CD1c-positive myeloid dendritic cell (primary cell): Measurements from ENCODE around the gene ITPR3.

Experiments
- DNase-seq: peaks from one replicate; pipeline ENCODE4 v3.0.0-alpha.2; 2016; ENCODE audit errors: extremely low spot score

ITPR3 gene

GRCh38 chr6:33638556-33638955, 17.4 kb downstream of the ITPR3 start:
- no peak for DNase-seq

DNA sequence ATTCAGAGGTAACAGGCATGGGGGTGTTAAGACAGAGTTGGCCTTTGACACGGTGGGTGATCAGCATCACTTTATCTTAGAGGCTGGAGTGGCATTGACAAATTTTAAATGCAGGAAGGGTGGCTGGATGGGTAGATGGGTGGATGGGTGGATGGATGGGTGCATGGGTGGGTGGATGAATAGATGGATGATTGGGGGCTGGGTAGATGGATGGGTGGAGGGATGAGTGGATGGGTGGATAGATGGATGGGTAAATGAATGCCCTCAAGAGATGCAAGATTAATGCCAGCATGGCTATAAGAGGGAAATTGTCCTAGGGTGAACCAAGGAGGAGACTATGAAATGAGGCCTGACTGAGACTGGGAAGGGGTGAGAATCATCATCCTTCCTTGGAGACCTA, 18.4 kb downstream of the ITPR3 start:
- no peak for DNase-seq

GRCh38 chr6:33640361-33640760, 19.2 kb downstream of the ITPR3 start:
- no peak for DNase-seq

GRCh38 chr6:33641144-33641543, 20.0 kb downstream of the ITPR3 start:
- DNase-seq: no peak

DNA sequence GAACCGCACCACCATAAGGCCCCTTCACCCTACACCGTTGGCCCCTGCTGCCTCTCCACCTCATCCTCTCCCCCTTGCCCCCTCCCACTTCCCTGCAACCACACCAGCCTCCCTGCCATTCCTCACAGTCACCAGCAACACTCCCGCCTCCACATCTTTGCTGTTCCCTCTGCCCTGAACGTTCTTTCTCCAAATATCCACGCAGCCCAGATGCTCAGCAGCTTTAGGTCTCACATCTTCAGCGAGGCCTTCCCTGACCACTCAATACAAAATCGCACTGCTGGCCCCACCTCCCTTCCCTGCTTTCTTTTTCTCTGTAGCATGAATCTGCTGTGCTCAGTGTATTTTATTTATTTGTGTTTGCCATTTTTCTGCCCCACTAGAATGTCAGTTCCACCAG, 20.5 kb downstream of the ITPR3 start:
- DNase-seq: no peak

- no peak for DNase-seq
Measured at GRCh38 chr6:33642897-33643296, 21.8 kb downstream of the ITPR3 start.

GRCh38 chr6:33651403-33651802, 30.3 kb downstream of the ITPR3 start:
- no peak for DNase-seq

DNA sequence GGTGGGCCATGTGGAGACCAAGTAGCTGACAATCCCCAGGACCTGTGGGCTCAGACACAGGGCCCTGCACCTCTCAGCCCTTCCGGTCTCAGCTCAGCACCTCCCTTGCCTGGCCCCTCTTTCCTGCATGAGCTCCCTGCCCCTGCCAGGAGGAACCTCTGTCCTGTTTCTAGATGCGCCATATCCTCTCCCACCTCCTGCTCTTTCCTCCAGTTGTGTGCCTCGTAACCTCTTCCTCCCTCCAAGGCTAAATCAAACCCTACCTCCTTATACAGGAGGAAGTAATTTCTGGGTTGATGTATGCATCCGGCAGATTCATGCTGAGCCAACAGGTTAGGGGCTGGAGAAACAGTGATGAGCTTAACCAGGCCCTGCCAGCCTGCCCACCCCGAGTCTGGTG, 30.9 kb downstream of the ITPR3 start:
- no peak for DNase-seq

DNA sequence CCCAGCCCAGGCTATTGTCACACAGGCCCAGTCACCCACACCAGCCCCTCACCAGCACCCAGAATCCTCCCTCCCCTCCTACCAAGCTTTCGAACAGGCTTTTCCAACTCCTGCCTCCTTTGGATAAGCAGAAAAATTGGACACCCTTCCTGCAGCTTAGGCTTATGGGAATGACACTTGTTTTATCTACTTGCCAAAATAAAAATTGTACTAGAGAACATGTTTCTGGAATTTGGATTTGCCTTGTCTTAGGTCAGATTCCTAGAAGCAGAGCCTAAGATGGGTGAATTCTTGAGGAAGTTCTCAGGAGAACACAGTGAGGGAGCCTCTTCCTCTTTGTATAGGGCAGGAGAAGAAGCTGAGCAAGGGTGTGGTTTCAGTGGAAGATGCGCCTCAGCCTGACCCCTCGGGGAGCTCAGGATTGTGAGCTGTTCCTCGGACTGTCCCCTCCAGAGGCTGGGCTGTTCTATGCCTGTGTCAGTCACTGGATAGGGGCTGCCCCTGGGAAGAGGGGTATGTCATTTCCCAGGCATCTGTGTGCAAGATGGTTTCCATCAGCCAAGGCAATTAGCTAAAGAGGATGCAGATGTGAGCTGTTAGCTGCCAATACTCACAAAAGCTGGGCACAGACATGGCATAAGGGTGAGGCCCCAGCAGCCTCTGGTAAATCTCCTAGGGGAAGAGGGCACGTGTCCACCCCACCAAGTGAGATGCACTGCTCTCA, 33.9 kb downstream of the ITPR3 start:
- DNase-seq: peak; percentile 41

DNA sequence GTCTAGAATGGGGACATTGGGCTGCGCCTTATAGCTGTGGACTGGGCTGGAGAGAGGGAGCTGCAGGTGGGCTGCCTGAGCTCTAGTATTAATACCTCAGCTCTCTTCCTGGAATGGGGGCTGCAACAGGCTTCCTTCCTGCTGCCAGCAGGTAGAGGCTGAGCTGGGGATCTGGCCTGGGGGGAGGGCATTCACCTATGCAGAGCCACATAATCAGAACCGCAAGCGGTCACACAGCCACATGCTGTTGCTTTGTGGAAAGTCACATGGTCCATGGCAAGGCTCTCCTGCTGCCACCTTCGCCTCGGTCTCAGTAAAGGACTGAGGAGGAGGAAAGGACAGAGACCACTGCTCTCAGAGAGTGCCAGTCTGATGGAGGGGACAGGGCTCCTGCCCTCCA, 35.7 kb downstream of the ITPR3 start:
- no peak for DNase-seq

- DNase-seq: no peak
Measured at GRCh38 chr6:33658982-33659689, 38.0 kb downstream of the ITPR3 start.

DNA sequence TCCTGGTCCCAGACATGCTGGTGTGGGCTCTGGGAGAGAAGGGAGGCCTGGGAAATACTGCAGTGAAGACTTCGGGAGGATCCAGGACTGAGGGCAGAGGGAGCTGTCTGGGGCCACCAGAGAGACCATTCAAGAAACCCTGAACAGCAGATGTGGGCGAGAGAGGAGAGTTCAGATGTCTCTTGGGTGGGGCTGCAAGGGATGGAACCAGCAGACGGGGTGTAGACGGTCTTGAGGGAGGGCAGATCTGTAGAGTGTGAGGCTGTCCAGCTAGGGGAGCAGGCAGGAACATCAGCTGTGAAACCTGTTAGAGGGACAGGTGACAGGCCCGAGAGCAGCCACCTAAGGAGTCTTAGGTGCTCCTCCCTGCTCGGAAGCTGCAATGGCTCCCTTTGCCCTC, 38.9 kb downstream of the ITPR3 start:
- no peak for DNase-seq

GRCh38 chr6:33661106-33661838, 40.1 kb downstream of the ITPR3 start:
- no peak for DNase-seq

GRCh38 chr6:33662318-33662717, 41.2 kb downstream of the ITPR3 start:
- DNase-seq: no peak

- DNase-seq: no peak
Measured at GRCh38 chr6:33663028-33663427, 41.9 kb downstream of the ITPR3 start.

DNA sequence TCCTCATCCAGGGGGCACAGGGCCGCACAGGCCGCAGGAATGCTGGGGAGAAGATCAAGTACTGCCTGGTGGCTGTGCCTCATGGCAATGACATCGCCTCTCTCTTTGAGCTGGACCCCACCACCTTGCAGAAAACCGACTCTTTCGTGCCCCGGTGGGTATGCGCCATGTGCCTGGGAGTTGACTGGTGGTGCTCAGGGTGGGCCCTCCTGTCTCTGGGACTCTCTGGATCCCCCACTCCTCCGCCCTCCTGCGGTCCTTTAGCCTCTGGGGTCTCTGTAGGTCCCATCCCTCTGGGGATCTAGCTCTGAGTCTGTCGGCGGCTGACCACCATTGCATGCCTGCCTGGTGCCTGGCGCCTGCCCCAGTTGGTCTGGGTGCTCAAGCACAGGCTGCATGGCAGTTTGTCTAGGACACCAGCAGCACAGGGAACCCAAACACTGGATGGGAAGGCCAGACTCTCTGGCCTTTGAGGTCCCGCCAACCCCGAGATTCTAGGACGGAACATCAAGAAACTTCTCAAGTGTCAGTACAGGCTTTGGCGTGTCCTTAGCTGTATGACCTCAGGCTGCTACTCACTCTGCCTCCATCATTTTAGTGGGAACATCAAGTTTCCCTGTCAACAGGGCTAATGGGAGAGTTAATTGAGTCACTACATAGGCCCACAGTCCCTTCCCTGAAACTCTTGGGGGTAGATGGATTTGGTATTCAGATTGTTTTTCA, 42.8 kb downstream of the ITPR3 start:
- DNase-seq: no peak

DNA sequence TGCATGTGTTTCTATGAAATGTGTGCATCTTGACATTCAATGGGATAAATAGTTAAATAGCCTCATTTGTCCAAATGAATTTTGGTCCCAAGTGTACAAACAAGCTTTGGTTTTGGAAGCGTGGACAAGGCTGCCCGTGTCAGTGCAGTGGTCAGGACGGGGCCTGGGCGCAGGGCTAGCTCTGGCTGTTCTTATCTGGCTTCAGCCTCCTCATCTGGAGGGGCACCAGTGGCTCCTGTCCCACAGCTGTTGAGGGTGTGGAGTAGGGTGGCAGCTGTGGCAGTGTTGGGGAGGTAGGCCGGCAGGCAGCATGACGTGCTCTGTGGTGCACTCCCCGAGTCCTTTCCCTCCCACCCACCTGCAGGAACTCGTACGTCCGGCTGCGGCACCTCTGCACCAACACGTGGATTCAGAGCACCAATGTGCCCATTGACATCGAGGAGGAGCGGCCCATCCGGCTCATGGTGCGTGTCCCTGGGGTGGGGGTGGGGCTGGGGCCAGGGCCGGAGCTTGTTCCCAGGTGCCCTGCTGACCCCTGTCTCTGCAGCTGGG, 43.5 kb downstream of the ITPR3 start:
- DNase-seq: no peak

DNA sequence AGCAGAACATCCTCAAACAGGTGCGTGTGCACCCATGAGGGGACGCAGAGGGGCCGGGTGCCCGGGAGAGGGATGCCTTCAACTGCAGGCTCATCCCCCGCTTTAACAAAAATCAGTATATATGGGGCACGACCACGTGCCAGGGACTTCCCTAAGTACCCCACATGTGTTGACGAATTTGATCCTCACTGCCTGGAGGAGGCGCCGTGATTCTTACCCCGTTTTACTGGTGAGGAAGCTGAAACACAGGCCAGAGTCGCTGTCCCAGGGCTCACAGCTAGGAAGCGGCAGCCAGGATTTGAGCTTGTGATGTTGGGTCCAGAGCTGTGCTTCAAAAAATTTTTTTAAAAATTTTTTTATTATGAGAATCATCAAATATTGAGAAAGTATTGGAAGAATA, 44.8 kb downstream of the ITPR3 start:
- no peak for DNase-seq

- no peak for DNase-seq
Measured at GRCh38 chr6:33667072-33667471, 46.0 kb downstream of the ITPR3 start.

DNA sequence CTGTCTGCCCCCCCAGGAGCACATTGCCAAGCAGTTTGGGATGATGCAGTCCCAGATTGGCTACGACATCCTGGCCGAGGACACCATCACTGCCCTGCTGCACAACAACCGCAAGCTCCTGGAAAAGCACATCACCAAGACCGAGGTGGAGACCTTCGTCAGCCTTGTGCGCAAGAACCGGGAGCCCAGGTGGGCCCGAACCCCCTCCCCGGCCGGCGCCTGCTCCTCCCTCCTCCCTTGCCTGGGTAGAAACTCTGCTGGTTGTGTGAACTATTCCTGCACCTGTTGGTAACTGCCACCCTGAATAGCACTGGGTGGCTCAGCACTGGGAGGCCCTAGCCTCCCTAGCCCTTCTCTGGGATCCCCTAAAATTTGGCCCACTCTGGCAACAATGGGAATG, 46.7 kb downstream of the ITPR3 start:
- no peak for DNase-seq

GRCh38 chr6:33668328-33668727, 47.2 kb downstream of the ITPR3 start:
- no peak for DNase-seq

GRCh38 chr6:33668914-33669313, 47.8 kb downstream of the ITPR3 start:
- peak; percentile 6 for DNase-seq
